ENCODE measurements around the gene SLC12A6. TPM values are rescaled to one million over a fixed set of nuclear protein-coding genes. Genes with fewer than 3 reads are reported as not detected.

The SLC12A6 gene
- total RNA-seq, 3 donors from 2014 or later, result 22.3 to 28.8 (median 25.8) TPM

GRCh38 chr15:34252545-34252944 is 85.0 kb downstream of the SLC12A6 start:
- intact Hi-C loops (cut with DNase I; ENCODE audit: low total_unique reads), result no loop called here
- no peak for DNase-seq (ENCODE audit: low spot score in 2 of 2)
- Histone ChIP-seq H3K4me3 (no peak overlapping the region), H3K9me3 (no peaks in the 10 kb centered on the region), H3K4me1 (no peaks in the 10 kb centered on the region), H3K27me3 (no peaks in the 10 kb centered on the region), H3K36me3 (peaks cover 10% of the 10 kb centered on the region), H3K27ac (no peak overlapping the region)
- TF ChIP-seq CTCF (IDR thresholded peaks at IDR 0.05), result no peak
- no peak for TF ChIP-seq POLR2A (IDR thresholded peaks at IDR 0.05)
- no peak for TF ChIP-seq POLR2AphosphoS5 (IDR thresholded peaks at IDR 0.05)

GRCh38 chr15:34248190-34248589 is 89.4 kb downstream of the SLC12A6 start:
- no peaks in the 10 kb centered on the region for H3K9me3 ChIP-seq
- no peak for TF ChIP-seq CTCF (IDR thresholded peaks at IDR 0.05)
- TF ChIP-seq POLR2AphosphoS5 (IDR thresholded peaks at IDR 0.05), result no peak
- no peak for TF ChIP-seq POLR2A (IDR thresholded peaks at IDR 0.05)
- peaks cover 10% of the 10 kb centered on the region for H3K36me3 ChIP-seq

DNA sequence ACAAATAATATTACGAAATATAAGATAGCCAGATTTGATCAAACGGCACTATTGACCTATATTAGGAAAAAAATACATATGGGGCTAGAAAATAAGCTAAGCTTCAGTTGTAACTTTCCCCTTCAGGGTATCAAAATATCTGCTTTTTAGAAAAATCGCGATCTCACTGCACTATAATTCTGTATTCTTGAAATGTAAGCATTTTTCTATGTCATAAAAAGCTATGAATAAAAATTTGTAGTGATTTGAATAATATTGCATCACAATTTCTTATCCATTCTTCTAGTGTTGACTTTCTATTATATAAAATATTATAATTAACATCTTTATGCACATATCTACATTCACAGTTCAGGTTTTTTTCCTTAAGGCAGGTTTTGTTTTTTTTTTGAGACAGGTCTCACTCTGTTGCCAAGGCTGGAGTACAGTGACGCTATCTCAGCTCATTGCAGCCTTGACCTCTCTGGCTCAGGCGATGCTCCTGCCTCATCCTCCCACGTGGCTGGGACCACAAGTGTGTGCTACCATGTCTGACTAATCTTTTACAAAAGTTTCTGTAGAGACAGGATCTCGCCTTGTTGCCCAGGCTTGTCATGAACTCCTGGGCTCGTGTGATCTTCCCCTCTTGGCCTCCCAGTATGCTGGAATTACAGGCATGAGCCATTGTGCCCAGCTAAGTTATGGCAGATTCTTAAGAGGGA is 91.2 kb downstream of the SLC12A6 start:
- intact Hi-C loops (cut with DNase I; ENCODE audit: low total_unique reads), result no loop called here
- Histone ChIP-seq H3K27me3 (no peaks in the 10 kb centered on the region), H3K9me3 (no peaks in the 10 kb centered on the region), H3K27ac (no peak overlapping the region), H3K36me3 (peaks cover 11% of the 10 kb centered on the region), H3K4me3 (no peak overlapping the region), H3K4me1 (no peaks in the 10 kb centered on the region)
- TF ChIP-seq POLR2AphosphoS5 (IDR thresholded peaks at IDR 0.05) (no peak), CTCF (IDR thresholded peaks at IDR 0.05) (no peak), POLR2A (IDR thresholded peaks at IDR 0.05) (no peak)
- no peak for DNase-seq (ENCODE audit: low spot score in 2 of 2)

More at GRCh38 chr15:34248190-34248589, 89.4 kb downstream of the SLC12A6 start:
- H3K4me1 ChIP-seq, result no peaks in the 10 kb centered on the region
- H3K27ac ChIP-seq, result no peak overlapping the region
- H3K27me3 ChIP-seq, result no peaks in the 10 kb centered on the region
- intact Hi-C loops (cut with DNase I; ENCODE audit: low total_unique reads), result no loop called here
- DNase-seq (ENCODE audit: low spot score in 2 of 2), result no peak
- no peak overlapping the region for H3K4me3 ChIP-seq

GRCh38 chr15:34243226-34243625 is 94.4 kb downstream of the SLC12A6 start:
- Histone ChIP-seq H3K36me3 (peaks cover 7% of the 10 kb centered on the region), H3K27me3 (no peaks in the 10 kb centered on the region), H3K9me3 (no peaks in the 10 kb centered on the region), H3K4me3 (no peak overlapping the region), H3K27ac (no peak overlapping the region), H3K4me1 (no peaks in the 10 kb centered on the region)
- TF ChIP-seq POLR2AphosphoS5 (IDR thresholded peaks at IDR 0.05), result no peak
- no peak for TF ChIP-seq CTCF (IDR thresholded peaks at IDR 0.05)
- TF ChIP-seq POLR2A (IDR thresholded peaks at IDR 0.05), result no peak
- intact Hi-C loops (cut with DNase I; ENCODE audit: low total_unique reads), result no loop called here
- DNase-seq (ENCODE audit: low spot score in 2 of 2), result no peak

- Histone ChIP-seq H3K27ac (no peak overlapping the region), H3K4me3 (no peak overlapping the region), H3K4me1 (no peaks in the 10 kb centered on the region), H3K27me3 (no peaks in the 10 kb centered on the region), H3K36me3 (peaks cover 7% of the 10 kb centered on the region), H3K9me3 (no peaks in the 10 kb centered on the region)
- no peak for TF ChIP-seq POLR2AphosphoS5 (IDR thresholded peaks at IDR 0.05)
- no peak for TF ChIP-seq CTCF (IDR thresholded peaks at IDR 0.05)
- no peak for TF ChIP-seq POLR2A (IDR thresholded peaks at IDR 0.05)
- intact Hi-C loops (cut with DNase I; ENCODE audit: low total_unique reads), result no loop called here
- no peak for DNase-seq (ENCODE audit: low spot score in 2 of 2)
Measured at GRCh38 chr15:34242331-34242710, 95.3 kb downstream of the SLC12A6 start.
